NCI-H82 treated with DMSO at 0.1 percent for 48 hours (cell line): ENCODE data around the gene FAM184A.

Experiments used
- DNase-seq: peaks from one replicate; lab custom pipeline; 2025; ENCODE audit not compliant: unreplicated experiment; lab: John Stamatoyannopoulos, UW

FAM184A gene

DNA sequence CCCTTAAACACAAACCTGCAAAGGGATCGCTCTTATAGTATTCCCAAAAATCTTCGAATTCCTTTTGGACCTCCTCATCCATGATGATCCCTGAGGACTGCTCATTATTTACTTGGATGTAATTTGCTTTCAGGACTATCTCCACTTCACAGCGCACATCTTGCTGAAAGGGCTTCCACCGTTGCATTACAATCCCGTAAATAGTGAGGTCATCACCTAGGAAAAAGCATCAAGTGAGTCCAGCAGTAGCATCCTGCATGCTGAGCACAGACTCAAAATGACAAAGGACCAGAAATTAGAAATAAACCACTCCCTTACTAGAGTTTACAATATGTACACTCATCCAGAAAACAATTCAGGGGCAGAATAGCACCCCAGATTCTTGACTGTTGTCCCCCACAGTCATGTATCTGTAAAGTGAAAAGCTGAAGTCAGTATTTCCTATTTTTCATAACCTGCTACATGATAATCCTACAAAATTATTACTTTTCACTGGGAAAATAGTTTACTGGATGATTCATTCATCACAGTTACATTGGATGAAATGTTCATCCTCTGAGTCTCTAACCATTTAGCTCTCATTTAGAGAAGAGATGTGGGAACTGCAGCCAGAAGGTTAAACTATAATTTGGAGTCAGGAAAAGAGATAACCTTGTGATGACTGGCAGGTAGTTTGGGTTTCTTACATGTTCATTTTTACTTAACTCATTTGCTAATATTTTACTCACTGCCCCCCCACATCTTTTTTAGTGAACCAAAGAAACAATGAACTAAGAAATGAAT lies 160.7 kb downstream of the FAM184A start:
- no peak for DNase-seq

GRCh38 chr6:118914598-118914997 lies 163.9 kb downstream of the FAM184A start:
- DNase-seq = no peak

- no peak for DNase-seq
These were observed 165.3 kb downstream of the FAM184A start for GRCh38 chr6:118913161-118913560.

- peak; percentile 95 for DNase-seq
These were observed 165.8 kb downstream of the FAM184A start for GRCh38 chr6:118912646-118913045.
